SK-N-SH (cell line): Measurements from ENCODE around the gene NOTO. TPM values are rescaled to one million over a fixed set of nuclear protein-coding genes. Genes with fewer than 3 reads are reported as not detected.

Experiments
- CTCF ChIA-PET: fragments of 300-600, 350-600 bp; formaldehyde crosslinking; extraction: SDS; loops from one replicate; lab custom pipeline; 2021; lab: Yijun Ruan, JAX
- POLR2A ChIA-PET: fragments of 350-600 bp; sonication (Branson Sonifier 250); formaldehyde crosslinking; extraction: SDS; loops from one replicate; lab custom pipeline; 2020; ENCODE audit warnings: antibody characterized with exemption, inconsistent platforms; lab: Yijun Ruan, JAX
- DNase-seq: peaks from one replicate; pipeline ENCODE4 v3.0.0; 2012
- H2AFZ ChIP-seq: fragments of 200-600 bp; sonication (generic); 2 replicates; pipeline ENCODE4 v1.8.1; 2016; ENCODE audit warnings: antibody characterized with exemption, mild to moderate bottlenecking, low read depth
- H3F3A ChIP-seq: fragments of 200-600 bp; sonication (generic); replicated peaks from 2 replicates; pipeline ENCODE3; 2016; ENCODE audit warnings: antibody characterized with exemption, mild to moderate bottlenecking; ENCODE audit not compliant: insufficient read depth
- H3K27ac ChIP-seq, 2 experiments: fragments of 200-500 bp in 1 of 2; fragments of 200-600 bp in 1 of 2; sonication (Bioruptor generic) in 1 of 2; sonication (generic), shearing (Covaris generic) in 1 of 2; 2 replicates each; pipeline versions ENCODE4 v1.5.1 to v1.6.1; 2014 to 2016; ENCODE audit warnings: low read depth in 2 of 2, inconsistent platforms in 1 of 2, low read length in 1 of 2, mild to moderate bottlenecking in 1 of 2, mixed read lengths in 1 of 2
- H3K27me3 ChIP-seq: fragments of 200-600 bp; sonication (generic), shearing (Covaris generic); 2 replicates; pipeline ENCODE4 v1.6.1; 2016; ENCODE audit warnings: mixed run types; ENCODE audit not compliant: insufficient read depth
- H3K36me3 ChIP-seq, 2 experiments: fragments of 200-500 bp in 1 of 2; fragments of 200-600 bp in 1 of 2; sonication (Bioruptor generic) in 1 of 2; sonication (generic) in 1 of 2; replicated peaks in 1 of 2; 2 replicates each; pipeline versions ENCODE3 to v1.5.1; 2014 to 2016; ENCODE audit warnings: low read length in 1 of 2, mild to moderate bottlenecking in 1 of 2; ENCODE audit not compliant: insufficient read depth in 2 of 2, control insufficient read depth in 1 of 2
- H3K4me1 ChIP-seq, 2 experiments: fragments of 200-500 bp in 1 of 2; fragments of 200-600 bp in 1 of 2; sonication (Bioruptor generic) in 1 of 2; sonication (generic), shearing (Covaris generic) in 1 of 2; 2 replicates each; pipeline versions ENCODE4 v1.5.1 to v1.6.1; 2014 to 2016; ENCODE audit warnings: low read depth in 1 of 2, low read length in 1 of 2, mixed run types in 1 of 2; ENCODE audit not compliant: insufficient read depth in 2 of 2, control insufficient read depth in 1 of 2
- H3K4me2 ChIP-seq: fragments of 200-600 bp; sonication (generic), shearing (Covaris generic); 2 replicates; pipeline ENCODE4 v1.6.1; 2017; ENCODE audit warnings: mixed run types
- H3K4me3 ChIP-seq, 2 experiments: fragments of 200-500 bp in 1 of 2; fragments of 200-600 bp in 1 of 2; sonication (Bioruptor generic) in 1 of 2; sonication (generic), shearing (Covaris generic) in 1 of 2; 2 replicates each; pipeline versions ENCODE4 v1.5.1 to v1.8.1; 2014 to 2016; ENCODE audit warnings: low read depth in 2 of 2, inconsistent platforms in 1 of 2, low read length in 1 of 2, mild to moderate bottlenecking in 1 of 2, mixed read lengths in 1 of 2, moderate library complexity in 1 of 2
- H3K79me2 ChIP-seq: fragments of 200-600 bp; sonication (generic); 2 replicates; pipeline ENCODE4 v1.8.1; 2017; ENCODE audit warnings: mild to moderate bottlenecking; ENCODE audit not compliant: insufficient read depth
- H3K9ac ChIP-seq: fragments of 200-600 bp; sonication (generic); 2 replicates; pipeline ENCODE4 v1.6.1; 2017; ENCODE audit warnings: mixed run types
- H3K9me2 ChIP-seq: fragments of 200-600 bp; sonication (generic); 2 replicates; pipeline ENCODE4 v1.6.1; 2017; ENCODE audit warnings: mixed run types
- H3K9me3 ChIP-seq: fragments of 200-600 bp; sonication (generic); 2 replicates; pipeline ENCODE4 v1.6.1; 2017; ENCODE audit warnings: mixed run types, mild to moderate bottlenecking, moderate library complexity
- H4K20me1 ChIP-seq: fragments of 200-600 bp; sonication (generic); 2 replicates; pipeline ENCODE4 v1.6.1; 2017; ENCODE audit warnings: mild to moderate bottlenecking, mixed run types; ENCODE audit not compliant: insufficient read depth
- MEF2A ChIP-seq: IDR thresholded peaks from 2 replicates; pipeline ENCODE4 v1.4.0; 2012; ENCODE audit warnings: low read depth, borderline replicate concordance
- NFIC ChIP-seq: IDR thresholded peaks from 2 replicates; pipeline ENCODE4 v1.4.0; 2012; ENCODE audit warnings: borderline replicate concordance
- POLR2AphosphoS5 ChIP-seq: IDR thresholded peaks from 2 replicates; pipeline ENCODE4 v1.6.1; 2012; ENCODE audit warnings: low read depth, low read length
- RFX5 ChIP-seq: IDR thresholded peaks from 2 replicates; pipeline ENCODE4 v1.6.1; 2012; ENCODE audit warnings: mild to moderate bottlenecking, improper control_type of control experiment, low read length
- RXRA ChIP-seq: IDR thresholded peaks from 2 replicates; pipeline ENCODE4 v1.4.0; 2012; ENCODE audit warnings: low read depth, mild to moderate bottlenecking, borderline replicate concordance
- ZBTB33 ChIP-seq: IDR thresholded peaks from 2 replicates; pipeline ENCODE4 v1.4.0; 2012; ENCODE audit warnings: low read depth, borderline replicate concordance
- WGBS: methylation state at CpG from one replicate; pipeline ENCODE4 v1.1.6; 2017; ENCODE audit warnings: low lambda C conversion rate; 5-methylcytosine and 5-hydroxymethylcytosine counted together
- polyA plus RNA-seq, 3 experiments: library from polyadenylated mRNA; depleted of rRNA; stranded (reverse); fragments of >200 nt; gene quantifications; 2 replicates each; pipeline ENCODE4 v1.2.3, GENCODE V29; 2012
- TF ChIP-seq, protein P1 (sequence below): fragments of 200-600 bp; sonication (generic); IDR thresholded peaks from 2 replicates; pipeline ENCODE4 v1.6.1; 2017; ENCODE audit warnings: antibody characterized with exemption, mild to moderate bottlenecking, moderate library complexity
- TF ChIP-seq, protein P2 (sequence below): fragments of 150-350 bp; IDR thresholded peaks from 2 replicates; pipeline ENCODE4 v1.6.1; 2017; ENCODE audit warnings: antibody characterized with exemption, low read length, low read depth, borderline replicate concordance
- TF ChIP-seq, protein P3 (sequence below): IDR thresholded peaks from 2 replicates; pipeline ENCODE4 v1.4.0; 2012; ENCODE audit warnings: low read depth, borderline replicate concordance

Gene NOTO
- polyA plus RNA-seq, 1 of the 3 experiments (the other 2 are of a cell fraction) = not detected

GRCh38 chr2:73232403-73233153, 30.2 kb downstream of the NOTO start:
- H3K9me2 ChIP-seq = no peaks in the 10 kb centered on the region
- peak; percentile 48 for DNase-seq
- peaks cover 35% of the 10 kb centered on the region for H3K79me2 ChIP-seq
- peak overlapping the region; percentile 85 to 96 for H3K4me3 ChIP-seq
- TF ChIP-seq RXRA = no peak
- no peak for TF ChIP-seq POLR2AphosphoS5
- TF ChIP-seq ZBTB33 = no peak
- TF ChIP-seq, protein P1, sequence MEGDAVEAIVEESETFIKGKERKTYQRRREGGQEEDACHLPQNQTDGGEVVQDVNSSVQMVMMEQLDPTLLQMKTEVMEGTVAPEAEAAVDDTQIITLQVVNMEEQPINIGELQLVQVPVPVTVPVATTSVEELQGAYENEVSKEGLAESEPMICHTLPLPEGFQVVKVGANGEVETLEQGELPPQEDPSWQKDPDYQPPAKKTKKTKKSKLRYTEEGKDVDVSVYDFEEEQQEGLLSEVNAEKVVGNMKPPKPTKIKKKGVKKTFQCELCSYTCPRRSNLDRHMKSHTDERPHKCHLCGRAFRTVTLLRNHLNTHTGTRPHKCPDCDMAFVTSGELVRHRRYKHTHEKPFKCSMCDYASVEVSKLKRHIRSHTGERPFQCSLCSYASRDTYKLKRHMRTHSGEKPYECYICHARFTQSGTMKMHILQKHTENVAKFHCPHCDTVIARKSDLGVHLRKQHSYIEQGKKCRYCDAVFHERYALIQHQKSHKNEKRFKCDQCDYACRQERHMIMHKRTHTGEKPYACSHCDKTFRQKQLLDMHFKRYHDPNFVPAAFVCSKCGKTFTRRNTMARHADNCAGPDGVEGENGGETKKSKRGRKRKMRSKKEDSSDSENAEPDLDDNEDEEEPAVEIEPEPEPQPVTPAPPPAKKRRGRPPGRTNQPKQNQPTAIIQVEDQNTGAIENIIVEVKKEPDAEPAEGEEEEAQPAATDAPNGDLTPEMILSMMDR = no peak; the same call in 1 of the 2 replicates
- TF ChIP-seq NFIC = no peak
- no peak for TF ChIP-seq RFX5
- TF ChIP-seq, protein P2, sequence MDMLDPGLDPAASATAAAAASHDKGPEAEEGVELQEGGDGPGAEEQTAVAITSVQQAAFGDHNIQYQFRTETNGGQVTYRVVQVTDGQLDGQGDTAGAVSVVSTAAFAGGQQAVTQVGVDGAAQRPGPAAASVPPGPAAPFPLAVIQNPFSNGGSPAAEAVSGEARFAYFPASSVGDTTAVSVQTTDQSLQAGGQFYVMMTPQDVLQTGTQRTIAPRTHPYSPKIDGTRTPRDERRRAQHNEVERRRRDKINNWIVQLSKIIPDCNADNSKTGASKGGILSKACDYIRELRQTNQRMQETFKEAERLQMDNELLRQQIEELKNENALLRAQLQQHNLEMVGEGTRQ = no peak
- TF ChIP-seq, protein P3, sequence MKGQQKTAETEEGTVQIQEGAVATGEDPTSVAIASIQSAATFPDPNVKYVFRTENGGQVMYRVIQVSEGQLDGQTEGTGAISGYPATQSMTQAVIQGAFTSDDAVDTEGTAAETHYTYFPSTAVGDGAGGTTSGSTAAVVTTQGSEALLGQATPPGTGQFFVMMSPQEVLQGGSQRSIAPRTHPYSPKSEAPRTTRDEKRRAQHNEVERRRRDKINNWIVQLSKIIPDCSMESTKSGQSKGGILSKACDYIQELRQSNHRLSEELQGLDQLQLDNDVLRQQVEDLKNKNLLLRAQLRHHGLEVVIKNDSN = no peak
- no peak for TF ChIP-seq MEF2A
- TF ChIP-seq, all 33 proteins: peak for 0
- H3K4me2 ChIP-seq = peak overlapping the region; percentile 98
- WGBS = 12% methylated on average over 10 of the region's 37 CpGs
- H3K36me3 ChIP-seq = peaks cover 5 to 14% of the 10 kb centered on the region in 2 experiments
- H3K9me3 ChIP-seq = no peaks in the 10 kb centered on the region
- POLR2A ChIA-PET = interaction anchor here (2.0 to 2.5 kb wide), 2 partner anchors 12 to 17 kb away, joined by 7 to 13 read pairs; no protein-coding TSS in a partner anchor
- H4K20me1 ChIP-seq = peaks cover 26% of the 10 kb centered on the region
- CTCF ChIA-PET = interaction anchor here (0.9 to 4.4 kb wide), 6 partner anchors 9 to 59 kb away, joined by 3 to 27 read pairs (median 6); partner anchors contain the start of genes EGR4 and SMYD5
- no peak overlapping the region for H3K27ac ChIP-seq
- H2AFZ ChIP-seq = peak overlapping the region; percentile 94; the same call in 1 of the 2 replicates
- H3K4me1 ChIP-seq = peaks cover 0 to 20% of the 10 kb centered on the region in 2 experiments; a peak in 3 of 4 replicates
- H3K27me3 ChIP-seq = no peaks in the 10 kb centered on the region
- peaks cover 9% of the 10 kb centered on the region for H3F3A ChIP-seq
- H3K9ac ChIP-seq = peak overlapping the region; percentile 56; the same call in 1 of the 2 replicates
